ENCODE measurements around the gene RNF220. TPM values are rescaled to one million over a fixed set of nuclear protein-coding genes. Genes with fewer than 3 reads are reported as not detected.
A peak's percentile ranks its signal among the peaks of the same experiment; 100 is the strongest.

RNF220 gene
- total RNA-seq, 1 experiment from 2014 or later = 57.4 TPM

DNA sequence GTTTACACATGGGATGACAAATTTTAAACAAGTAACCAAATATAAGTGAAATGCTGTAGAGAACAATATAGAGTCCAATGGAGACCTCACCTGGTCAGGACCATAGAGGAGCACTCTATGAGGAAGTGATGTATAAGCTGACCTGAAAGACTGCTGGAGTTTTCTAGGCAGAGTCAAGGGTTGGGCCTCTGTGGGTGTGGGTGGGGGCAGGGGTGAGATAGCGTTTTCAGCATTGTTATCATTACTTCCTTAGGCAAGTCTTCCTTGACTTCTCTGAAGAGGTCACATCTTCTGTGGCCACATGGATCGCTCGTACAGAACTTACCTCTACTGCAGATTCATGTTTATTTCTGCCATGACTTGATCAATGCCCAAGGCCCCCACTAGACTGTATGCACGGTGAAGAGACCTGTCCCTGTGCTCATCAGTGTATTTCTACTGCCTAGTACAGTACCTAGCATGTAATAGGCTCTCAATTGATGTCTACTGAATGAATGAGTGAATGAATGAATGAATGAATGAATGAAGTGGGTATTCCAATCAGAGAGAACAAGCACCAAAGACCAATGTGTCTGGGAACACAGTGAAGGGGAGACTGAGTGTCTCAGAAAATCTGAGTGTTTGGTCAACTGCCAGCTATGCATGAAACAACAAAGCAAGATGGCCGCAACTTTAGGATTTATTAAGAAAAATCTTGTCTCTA, 116.5 kb downstream of the RNF220 start:
- no peak for DNase-seq (ENCODE audit: low spot score)

GRCh38 chr1:44523593-44524591, 118.8 kb downstream of the RNF220 start:
- DNase-seq (ENCODE audit: low spot score) = no peak

GRCh38 chr1:44524655-44525500, 119.8 kb downstream of the RNF220 start:
- no peak for DNase-seq (ENCODE audit: low spot score)

DNA sequence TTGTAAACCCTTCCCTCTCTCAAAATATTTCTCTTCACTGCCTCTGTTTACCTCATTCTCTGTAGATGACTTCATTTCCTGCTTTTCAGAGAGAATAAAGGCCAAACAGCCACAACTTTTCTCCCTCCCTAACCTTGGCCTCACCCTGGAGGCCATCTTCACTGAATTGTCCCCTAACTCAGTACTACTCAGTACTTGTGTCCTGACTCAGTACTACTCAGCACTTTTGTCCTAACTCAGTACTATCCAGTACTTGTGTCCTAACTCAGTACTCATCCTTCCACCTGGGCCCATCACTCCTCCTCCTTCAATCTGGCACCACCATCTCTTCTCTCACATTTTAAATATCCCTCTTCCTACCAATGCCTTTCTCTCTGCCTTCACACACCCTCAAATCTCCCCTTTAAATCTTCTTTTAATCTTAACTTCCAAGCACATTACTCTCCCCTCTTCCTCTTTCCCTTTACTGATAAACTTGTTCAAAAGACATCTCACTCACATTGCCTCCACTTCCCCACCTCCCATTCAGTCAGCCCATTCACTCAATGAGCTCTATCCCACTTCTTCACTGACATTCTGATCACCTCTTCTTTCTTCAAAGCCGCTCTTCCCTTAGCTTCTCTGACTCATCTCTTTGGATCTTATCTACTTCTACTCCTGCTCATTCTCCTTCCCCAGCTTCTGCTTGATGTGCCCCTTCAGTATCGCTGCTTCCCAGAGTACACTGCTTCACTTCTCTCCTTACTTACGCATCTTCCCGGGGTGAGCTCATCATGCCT, 121.4 kb downstream of the RNF220 start:
- no peak for DNase-seq (ENCODE audit: low spot score)

- peak; percentile 97 for DNase-seq (ENCODE audit: low spot score)
Observed at GRCh38 chr1:44531785-44532566, 126.9 kb downstream of the RNF220 start.

GRCh38 chr1:44532567-44532944, 127.5 kb downstream of the RNF220 start:
- peak; percentile 42 for DNase-seq (ENCODE audit: low spot score)

- no peak for DNase-seq (ENCODE audit: low spot score)
Observed at GRCh38 chr1:44534771-44535170, 129.7 kb downstream of the RNF220 start.

- no peak for DNase-seq (ENCODE audit: low spot score)
Observed at GRCh38 chr1:44536357-44537209, 131.5 kb downstream of the RNF220 start.

DNA sequence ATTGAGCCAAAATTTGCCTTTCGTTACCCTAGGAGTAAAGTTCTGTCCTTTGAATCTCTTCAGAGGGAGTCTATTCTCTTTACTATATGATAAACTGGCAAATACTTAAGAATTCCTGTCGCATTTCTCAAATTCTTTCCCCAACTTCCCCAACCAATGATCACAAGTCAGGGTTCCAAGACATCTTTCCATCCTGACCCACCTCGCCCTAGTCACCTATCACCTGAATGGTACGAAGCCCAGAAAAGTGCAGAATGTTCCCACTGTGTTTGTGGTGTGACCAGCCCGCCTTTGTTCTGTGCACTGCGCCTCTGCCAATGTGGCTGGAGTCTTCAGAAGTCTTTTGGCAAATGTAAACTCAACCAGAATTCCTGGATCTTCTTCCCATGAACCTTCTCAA, 132.5 kb downstream of the RNF220 start:
- no peak for DNase-seq (ENCODE audit: low spot score)

DNA sequence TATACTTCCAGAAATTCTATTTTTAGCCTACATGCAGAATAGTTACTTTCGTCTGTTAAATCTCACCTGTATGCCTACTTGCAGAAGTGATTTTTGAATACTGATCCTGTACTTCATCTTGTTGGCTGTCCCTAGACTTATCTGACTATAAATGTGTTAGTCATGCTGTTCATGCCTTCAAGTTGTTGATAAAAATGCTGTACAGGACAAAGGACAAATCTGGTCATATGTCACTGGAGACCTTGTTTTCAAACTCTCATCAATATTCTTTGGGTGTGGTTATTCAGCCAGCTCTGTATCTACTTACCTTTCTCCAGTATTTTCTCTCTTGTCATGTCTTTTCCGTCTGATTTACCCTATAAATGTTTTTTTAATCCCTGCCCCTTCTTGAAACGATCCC, 132.9 kb downstream of the RNF220 start:
- no peak for DNase-seq (ENCODE audit: low spot score)

DNA sequence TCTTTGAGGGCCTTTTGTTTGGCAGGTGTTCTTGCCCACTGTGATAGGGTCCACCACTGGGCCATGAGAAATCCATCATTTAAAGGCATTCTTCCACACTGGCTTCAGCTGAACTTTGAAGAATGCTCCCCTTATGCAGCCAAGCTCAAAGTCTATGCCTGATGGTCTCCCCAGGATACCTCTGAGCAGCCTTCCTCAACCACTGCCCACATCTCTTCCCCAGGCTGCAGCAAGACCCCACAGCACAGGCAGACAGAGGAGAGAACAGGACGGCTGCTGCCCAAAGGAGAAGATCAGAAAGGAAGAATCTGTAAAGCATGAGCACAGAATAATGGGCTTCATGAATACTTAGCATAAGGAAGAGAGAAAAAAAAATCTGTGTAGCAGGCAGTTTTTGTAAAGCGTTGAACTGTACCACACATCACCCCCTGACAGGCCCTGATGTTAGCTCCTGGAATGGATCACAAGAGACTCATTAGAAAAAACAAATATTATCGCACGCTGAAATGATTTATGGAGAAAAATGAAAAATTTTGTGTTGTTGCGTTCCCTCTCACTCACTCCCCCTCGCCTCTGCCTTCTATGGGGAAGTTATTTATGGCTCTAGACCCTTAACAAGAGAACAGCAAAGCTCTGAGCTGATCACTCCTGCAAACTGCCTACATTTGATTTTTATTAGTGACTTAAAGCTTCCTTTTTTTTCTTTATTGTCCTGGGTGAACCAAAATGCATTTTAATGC, 135.1 kb downstream of the RNF220 start:
- DNase-seq (ENCODE audit: low spot score) = no peak

DNA sequence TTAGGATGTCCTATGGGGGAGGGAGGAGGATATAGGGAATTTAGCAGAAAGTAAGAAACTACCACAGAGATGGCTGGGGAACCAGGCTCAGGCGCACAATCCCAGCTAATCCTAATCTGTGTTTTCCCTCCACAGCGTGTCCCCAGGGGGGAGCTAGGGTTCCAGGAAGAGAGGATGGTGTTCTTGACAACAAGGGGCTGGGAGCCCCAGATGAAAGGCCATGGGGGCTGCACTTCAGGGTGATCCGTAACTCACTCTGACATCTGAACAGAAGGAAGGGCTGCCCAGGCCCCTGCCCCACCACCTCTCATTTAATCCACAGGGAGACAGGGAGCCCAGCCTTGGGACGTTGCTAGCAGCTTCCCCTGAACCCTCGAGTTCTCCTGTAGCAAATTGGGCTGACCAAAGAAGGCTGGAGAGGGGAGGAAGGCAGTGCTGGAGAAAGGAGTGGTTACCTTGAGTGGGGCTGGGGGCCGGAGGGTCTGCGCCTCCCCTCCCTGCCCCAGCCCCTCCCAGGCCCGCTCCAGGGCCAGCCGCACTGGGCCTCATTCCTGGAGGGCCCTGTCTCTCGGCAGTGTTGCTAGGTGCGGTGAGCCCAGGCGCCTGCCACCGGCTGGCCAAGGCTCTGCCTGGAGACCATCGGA, 137.5 kb downstream of the RNF220 start:
- DNase-seq (ENCODE audit: low spot score) = no peak

DNA sequence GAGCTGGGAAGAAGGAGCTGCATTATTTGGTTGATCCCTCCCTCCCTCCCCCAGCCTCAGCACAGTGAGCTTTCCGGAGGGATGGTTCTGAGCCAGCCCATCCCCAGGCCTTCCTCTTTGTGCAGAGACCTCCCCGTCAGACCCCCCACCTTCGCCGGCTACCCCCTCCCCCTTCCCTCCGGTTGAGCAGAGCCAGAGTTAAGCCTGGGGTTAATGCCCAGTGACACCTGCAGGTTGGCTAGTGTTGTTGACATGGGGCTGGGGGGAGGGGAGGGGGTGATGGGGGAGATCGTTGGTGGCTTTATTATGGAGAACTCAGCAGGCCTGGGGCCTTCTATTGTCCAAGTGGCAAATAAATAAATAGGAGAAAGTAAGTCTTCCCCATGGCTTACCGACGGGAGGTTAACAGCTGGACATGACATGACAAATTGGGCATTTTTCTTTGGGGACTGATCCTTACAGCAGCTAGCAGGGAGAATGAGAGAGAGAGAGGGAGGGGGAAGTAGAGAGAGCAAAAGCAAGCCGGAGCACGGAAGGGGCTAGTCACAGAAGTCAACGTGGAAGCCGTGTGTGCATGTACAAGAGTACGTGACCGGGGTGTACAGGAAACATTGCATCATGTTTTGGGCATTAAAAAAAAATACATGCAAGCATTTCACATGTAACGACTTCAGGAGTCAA, 138.1 kb downstream of the RNF220 start:
- DNase-seq (ENCODE audit: low spot score) = no peak

GRCh38 chr1:44543786-44544185, 138.7 kb downstream of the RNF220 start:
- no peak for DNase-seq (ENCODE audit: low spot score)

- no peak for DNase-seq (ENCODE audit: low spot score)
Observed at GRCh38 chr1:44544960-44545359, 139.9 kb downstream of the RNF220 start.

DNA sequence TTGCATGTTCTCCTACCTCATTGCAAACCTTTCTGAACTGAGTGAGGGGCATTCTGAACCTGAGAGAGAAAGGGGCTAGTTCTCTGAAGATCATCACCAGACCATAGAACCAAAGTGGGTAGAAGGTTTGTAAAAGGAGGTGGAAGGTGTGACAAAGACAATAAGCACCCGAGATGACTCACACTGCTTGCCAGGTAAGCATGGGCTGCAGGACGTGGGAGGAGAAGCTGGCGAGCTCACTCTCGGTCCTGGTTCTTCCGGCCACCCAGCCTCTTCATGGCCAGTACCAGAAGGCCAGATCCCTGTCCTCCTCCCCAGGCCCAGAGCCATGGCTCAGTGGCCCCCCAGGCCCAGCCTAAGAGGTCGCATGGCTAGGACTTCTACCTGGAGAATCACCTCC, 140.9 kb downstream of the RNF220 start:
- no peak for DNase-seq (ENCODE audit: low spot score)

GRCh38 chr1:44546403-44547053, 141.5 kb downstream of the RNF220 start:
- DNase-seq (ENCODE audit: low spot score) = no peak
